OCI-LY7 (cell line): ENCODE data around the gene CT45A10. TPM values are rescaled to one million over a fixed set of nuclear protein-coding genes. Genes with fewer than 3 reads are reported as not detected.
A peak's percentile ranks its signal among the peaks of the same experiment; 100 is the strongest.

Experiments used
- Bru-seq: library from RNA; stranded (reverse); fragments of 400-500 nt; gene quantifications from one replicate; lab custom pipeline; 2021; lab: Mats Ljungman, UMichigan
- BruChase-seq, 2 experiments: library from RNA; stranded (reverse); fragments of 400-500 nt; gene quantifications; one replicate each; lab custom pipeline; 2021; lab: Mats Ljungman, UMichigan
- BruUV-seq: library from RNA; stranded (reverse); fragments of 400-500 nt; replicated peaks from 2 replicates; lab custom pipeline; 2021; lab: Mats Ljungman, UMichigan
- CTCF ChIA-PET: fragments of 300-600 bp; sonication (Branson Sonifier 250); formaldehyde crosslinking; loops from one replicate; lab custom pipeline; 2022; ENCODE audit warnings: antibody characterized with exemption; ENCODE audit not compliant: unreplicated experiment; lab: Charles Lee
- POLR2A ChIA-PET: fragments of 300-600 bp; sonication (Branson Sonifier 250); formaldehyde crosslinking; loops from one replicate; lab custom pipeline; 2022; ENCODE audit warnings: antibody characterized with exemption; lab: Charles Lee
- DNase-seq: peaks from one replicate; pipeline ENCODE4 v3.0.0-alpha.2; 2015; ENCODE audit warnings: low spot score
- H2AFZ ChIP-seq: fragments of 200-600 bp; sonication (generic), shearing (Covaris generic); 2 replicates; pipeline ENCODE4 v1.6.1; 2014; ENCODE audit warnings: mild to moderate bottlenecking, antibody characterized with exemption, low read length, moderate library complexity
- H3K27ac ChIP-seq: fragments of 200-600 bp; sonication (generic); 2 replicates; pipeline ENCODE4 v1.5.1; 2014; ENCODE audit warnings: mixed run types, low read depth, mild to moderate bottlenecking, moderate library complexity, low read length, inconsistent platforms; ENCODE audit not compliant: poor library complexity, severe bottlenecking
- H3K36me3 ChIP-seq: fragments of 200-600 bp; sonication (generic); 2 replicates; pipeline ENCODE4 v1.6.1; 2014; ENCODE audit warnings: mild to moderate bottlenecking, antibody characterized with exemption, low read length, moderate library complexity, mixed read lengths; ENCODE audit not compliant: insufficient read depth
- H3K4me1 ChIP-seq: fragments of 200-600 bp; sonication (generic); 2 replicates; pipeline ENCODE4 v1.5.1; 2014; ENCODE audit warnings: mild to moderate bottlenecking, low read length; ENCODE audit not compliant: insufficient read depth, poor library complexity, severe bottlenecking
- H3K4me2 ChIP-seq: fragments of 200-600 bp; sonication (generic); 2 replicates; pipeline ENCODE4 v1.6.1; 2014; ENCODE audit warnings: mild to moderate bottlenecking, low read length
- H3K4me3 ChIP-seq: fragments of 200-600 bp; sonication (generic); 2 replicates; pipeline ENCODE4 v1.5.1; 2014; ENCODE audit warnings: mild to moderate bottlenecking, low read depth, low read length; ENCODE audit not compliant: poor library complexity, severe bottlenecking
- H3K79me2 ChIP-seq: fragments of 200-600 bp; sonication (generic); 2 replicates; pipeline ENCODE4 v1.6.1; 2016; ENCODE audit warnings: low read depth, mild to moderate bottlenecking, low read length, moderate library complexity, mixed read lengths; ENCODE audit not compliant: insufficient read depth
- H3K9me2 ChIP-seq: fragments of 200-600 bp; sonication (generic); 2 replicates; pipeline ENCODE4 v1.6.1; 2016; ENCODE audit warnings: mild to moderate bottlenecking, low read length, mixed read lengths; ENCODE audit not compliant: insufficient read depth
- H3K9me3 ChIP-seq: fragments of 200-600 bp; sonication (generic); 2 replicates; pipeline ENCODE4 v1.6.1; 2014; ENCODE audit warnings: mild to moderate bottlenecking, mixed run types, low read length, mixed read lengths
- H4K20me1 ChIP-seq: fragments of 200-600 bp; sonication (generic); 2 replicates; pipeline ENCODE4 v1.6.1; 2014; ENCODE audit warnings: mild to moderate bottlenecking, antibody characterized with exemption, low read length, moderate library complexity, mixed read lengths; ENCODE audit not compliant: insufficient read depth
- CTCF ChIP-seq: fragments of 200-600 bp; sonication (generic); conservative IDR thresholded peaks from 2 replicates; pipeline ENCODE4 v1.5.1; 2014; ENCODE audit warnings: mild to moderate bottlenecking, antibody characterized with exemption, low read length, moderate library complexity, mixed read lengths
- EZH2phosphoT487 ChIP-seq: fragments of 200-600 bp; sonication (generic); IDR thresholded peaks from 2 replicates; pipeline ENCODE4 v1.6.1; 2018; ENCODE audit warnings: low read depth, borderline replicate concordance, mild to moderate bottlenecking, mixed run types, antibody characterized with exemption, low read length, moderate library complexity, mixed read lengths
- intact Hi-C: fragments of 100-400 bp; cut with micrococcal nuclease; formaldehyde crosslinking; loops from one replicate; pipeline ENCODE4 v1.10.0; 2022; ENCODE audit not compliant: unreplicated experiment
- long read RNA-seq: library from polyadenylated mRNA; stranded (forward); transcript quantifications from one replicate; pipeline ENCODE4 v2.0.0, GENCODE V29; 2022
- total RNA-seq, 2 experiments: library from RNA; depleted of rRNA in 1 of 2; stranded (reverse); fragments of >200 nt in 1 of 2; shearing (Covaris generic) in 1 of 2; gene quantifications; 2 replicates each; pipeline ENCODE4 v1.2.3, GENCODE V29; 2014 to 2022

The CT45A10 gene
- total RNA-seq (2014; rRNA removed; shearing (Covaris generic)) (not detected in 2 replicates), total RNA-seq (2022) (not detected in 2 replicates), Bru-seq, nascent RNA (not detected), BruChase-seq, experiment 1, labeled RNA remaining after a 6-hour chase (not detected), BruChase-seq, experiment 2, labeled RNA remaining after a 2-hour chase (not detected)
- long read RNA-seq: 0 reads

- Histone ChIP-seq H4K20me1 (no peaks in the 10 kb centered on the region), H3K4me2 (no peak within 1 kb of the TSS), H3K79me2 (no peaks in the 10 kb centered on the region), H3K27ac (no peak within 1 kb of the TSS), H3K9me2 (no peaks in the 10 kb centered on the region), H3K36me3 (no peaks in the 10 kb centered on the region), H3K9me3 (no peaks in the 10 kb centered on the region), H3K4me1 (no peaks in the 10 kb centered on the region), H2AFZ (no peak within 1 kb of the TSS), H3K4me3 (no peak within 1 kb of the TSS)
- no peak for TF ChIP-seq EZH2phosphoT487
- TF ChIP-seq CTCF: no peak
- intact Hi-C loops: no loop called here
- no peak for DNase-seq
- no TSS peak for BruUV-seq
- POLR2A ChIA-PET: no interaction called here
- CTCF ChIA-PET: no interaction called here
These were observed at the start of gene CT45A10, which contains the start of gene SAGE1 for GRCh38 chrX:135893294-135893817. CT45A10 (minus strand) TSS chrX:135893444; CDS start chrX:135885344, 8,100 bp downstream. SAGE1 (plus strand) TSS chrX:135893716; CDS start chrX:135896243, 2,527 bp downstream.

- POLR2A ChIA-PET: no interaction called here
- H3K4me1 ChIP-seq: no peaks in the 10 kb centered on the region
- intact Hi-C loops: no loop called here
- TF ChIP-seq CTCF (peak; percentile 71), EZH2phosphoT487 (no peak)
- CTCF ChIA-PET: no interaction called here
- peak; percentile 34 for DNase-seq
- no peak overlapping the region for H2AFZ ChIP-seq
- no peak overlapping the region for H3K27ac ChIP-seq
- no peaks in the 10 kb centered on the region for H3K9me2 ChIP-seq
- H3K4me3 ChIP-seq: no peak overlapping the region
- no peaks in the 10 kb centered on the region for H4K20me1 ChIP-seq
- no peaks in the 10 kb centered on the region for H3K79me2 ChIP-seq
- no peak overlapping the region for H3K4me2 ChIP-seq
- no peaks in the 10 kb centered on the region for H3K9me3 ChIP-seq
- H3K36me3 ChIP-seq: no peaks in the 10 kb centered on the region
- BruUV-seq: no TSS peak
These were observed 38.6 kb upstream of the CT45A10 start for GRCh38 chrX:135931644-135932487.
